ENCODE results near the gene CYB5A.

CYB5A gene

DNA sequence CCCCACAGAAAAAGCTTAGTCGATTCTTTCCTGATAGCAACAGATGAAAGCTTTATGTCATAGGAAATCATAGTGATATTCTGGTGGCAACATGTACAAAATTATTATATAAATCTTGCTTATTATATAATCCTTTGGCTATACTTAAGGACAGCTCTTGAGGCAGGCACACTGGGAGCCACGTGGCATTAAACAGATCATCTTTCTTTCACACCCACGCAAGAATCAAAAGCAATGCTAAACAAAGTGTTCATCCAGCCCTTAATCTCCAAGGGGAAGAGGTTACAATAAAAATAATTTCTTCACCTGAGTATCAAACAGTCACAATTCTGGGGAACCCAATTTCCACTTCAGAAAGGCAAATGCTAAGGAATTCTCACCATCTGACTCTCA is 57.8 kb downstream of the CYB5A start:
- H3K4me3 ChIP-seq (ENCODE audit: low read depth, low read length): no peak overlapping the region
- TF ChIP-seq CTCF (IDR thresholded peaks at IDR 0.05; ENCODE audit: low read depth, low read length): no peak

DNA sequence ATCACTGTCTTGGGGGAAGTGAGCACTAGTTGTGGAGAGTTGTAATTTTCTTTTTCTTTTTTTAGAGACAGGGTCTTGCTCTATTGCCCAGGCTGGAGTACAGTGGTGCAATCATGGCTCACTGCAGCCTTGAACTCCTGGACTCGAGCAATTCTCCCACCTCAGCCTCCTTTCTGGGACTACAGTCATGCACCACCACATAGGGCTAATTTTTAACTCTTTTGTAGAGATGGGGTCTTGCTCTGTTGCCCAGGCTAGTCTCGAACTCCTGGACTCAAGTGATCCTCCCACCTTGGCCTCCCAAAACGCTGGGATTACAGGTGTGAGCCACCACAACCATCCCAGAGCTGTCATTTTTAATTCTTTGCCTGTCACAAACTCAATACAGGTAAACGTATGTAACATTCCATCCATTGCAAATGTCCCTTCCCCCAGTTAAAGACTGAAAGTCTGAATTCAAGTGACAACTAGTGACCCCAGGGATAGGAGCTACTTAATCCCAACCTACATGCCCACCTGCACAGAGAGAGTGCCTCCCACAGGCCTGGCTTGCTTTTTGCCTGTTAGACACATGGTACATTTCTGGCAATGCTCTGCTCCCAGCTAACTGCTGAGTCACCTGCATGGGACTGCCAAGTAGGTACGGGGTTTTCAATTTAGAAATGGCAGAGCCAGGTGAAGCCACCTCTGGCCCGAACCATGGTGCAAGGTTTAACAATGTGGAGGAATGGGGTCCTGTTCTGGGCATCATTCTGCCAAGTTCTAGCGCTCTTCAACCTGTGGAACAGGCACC is 60.6 kb downstream of the CYB5A start:
- no peak overlapping the region for H3K4me3 ChIP-seq (ENCODE audit: low read depth, low read length)
- no peak for TF ChIP-seq CTCF (IDR thresholded peaks at IDR 0.05; ENCODE audit: low read depth, low read length)

GRCh38 chr18:74229891-74230290 is 61.9 kb downstream of the CYB5A start:
- TF ChIP-seq CTCF (IDR thresholded peaks at IDR 0.05; ENCODE audit: low read depth, low read length): no peak
- no peak overlapping the region for H3K4me3 ChIP-seq (ENCODE audit: low read depth, low read length)

- no peak for TF ChIP-seq CTCF (IDR thresholded peaks at IDR 0.05; ENCODE audit: low read depth, low read length)
- no peak overlapping the region for H3K4me3 ChIP-seq (ENCODE audit: low read depth, low read length)
These were observed 62.8 kb downstream of the CYB5A start for GRCh38 chr18:74229005-74229404.

DNA sequence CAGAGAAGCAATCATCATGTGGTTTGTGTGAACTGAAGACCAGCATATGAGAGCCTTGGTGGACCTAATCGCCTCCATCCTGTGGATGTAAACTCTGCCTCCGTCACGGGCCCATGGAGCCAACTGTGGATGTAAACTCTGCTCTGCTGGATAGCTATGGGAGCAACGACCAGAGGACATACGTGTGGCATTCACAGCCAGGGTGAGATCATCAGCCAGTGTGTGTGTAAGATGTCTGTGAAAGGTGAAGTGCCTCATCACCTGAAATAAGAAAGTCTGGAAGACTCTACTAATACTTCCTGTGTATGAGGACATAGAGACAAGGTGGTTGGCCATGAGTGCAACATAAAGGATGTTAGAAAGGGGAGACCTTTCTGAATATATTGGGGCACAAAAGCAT is 63.5 kb downstream of the CYB5A start:
- no peak overlapping the region for H3K4me3 ChIP-seq (ENCODE audit: low read depth, low read length)
- TF ChIP-seq CTCF (IDR thresholded peaks at IDR 0.05; ENCODE audit: low read depth, low read length): no peak

DNA sequence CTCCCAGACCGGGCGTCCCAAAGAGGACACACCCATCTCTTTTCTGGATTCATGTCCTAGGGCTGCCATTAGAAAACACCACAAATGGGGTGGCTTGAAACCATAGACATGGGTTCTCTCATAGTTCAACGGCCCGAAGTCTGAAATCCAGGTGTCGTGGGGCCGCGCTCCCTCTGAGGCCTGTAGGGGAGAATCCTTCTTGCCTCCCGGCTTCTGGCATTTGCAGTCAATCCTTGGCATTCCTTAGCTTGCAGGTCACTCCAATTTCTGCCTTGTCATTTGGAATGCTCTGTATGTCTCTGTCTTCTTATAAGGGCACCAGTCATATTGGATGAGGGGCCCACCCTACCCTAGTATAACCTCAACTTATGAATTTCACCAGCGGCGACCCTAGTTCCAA is 65.1 kb downstream of the CYB5A start:
- TF ChIP-seq CTCF (IDR thresholded peaks at IDR 0.05; ENCODE audit: low read depth, low read length): no peak
- H3K4me3 ChIP-seq (ENCODE audit: low read depth, low read length): no peak overlapping the region

DNA sequence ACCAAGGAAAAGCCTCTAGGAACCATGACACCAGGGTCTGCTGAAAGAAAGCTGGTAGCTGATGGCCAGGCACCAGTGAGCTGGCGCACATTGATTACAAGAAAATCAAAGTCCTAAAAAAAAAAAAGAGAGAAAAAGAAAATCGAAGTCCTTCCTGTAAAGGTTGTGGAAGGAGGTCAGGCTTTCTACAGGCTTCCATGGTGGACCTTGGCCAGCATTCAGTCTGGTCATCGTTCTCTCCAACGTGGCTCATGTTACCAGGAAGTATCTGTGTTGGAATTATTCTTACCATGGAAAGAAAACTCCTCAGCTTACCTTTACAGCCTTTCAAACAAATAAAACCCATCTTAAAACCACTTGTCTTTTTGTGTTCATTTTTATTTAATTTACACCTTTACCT is 65.6 kb downstream of the CYB5A start:
- no peak overlapping the region for H3K4me3 ChIP-seq (ENCODE audit: low read depth, low read length)
- no peak for TF ChIP-seq CTCF (IDR thresholded peaks at IDR 0.05; ENCODE audit: low read depth, low read length)
